ENCODE results near the gene NCOA7. TPM values are rescaled to one million over a fixed set of nuclear protein-coding genes. Genes with fewer than 3 reads are reported as not detected.

Gene NCOA7
- 21.6 and 52.7 TPM in 2 replicates for total RNA-seq

DNA sequence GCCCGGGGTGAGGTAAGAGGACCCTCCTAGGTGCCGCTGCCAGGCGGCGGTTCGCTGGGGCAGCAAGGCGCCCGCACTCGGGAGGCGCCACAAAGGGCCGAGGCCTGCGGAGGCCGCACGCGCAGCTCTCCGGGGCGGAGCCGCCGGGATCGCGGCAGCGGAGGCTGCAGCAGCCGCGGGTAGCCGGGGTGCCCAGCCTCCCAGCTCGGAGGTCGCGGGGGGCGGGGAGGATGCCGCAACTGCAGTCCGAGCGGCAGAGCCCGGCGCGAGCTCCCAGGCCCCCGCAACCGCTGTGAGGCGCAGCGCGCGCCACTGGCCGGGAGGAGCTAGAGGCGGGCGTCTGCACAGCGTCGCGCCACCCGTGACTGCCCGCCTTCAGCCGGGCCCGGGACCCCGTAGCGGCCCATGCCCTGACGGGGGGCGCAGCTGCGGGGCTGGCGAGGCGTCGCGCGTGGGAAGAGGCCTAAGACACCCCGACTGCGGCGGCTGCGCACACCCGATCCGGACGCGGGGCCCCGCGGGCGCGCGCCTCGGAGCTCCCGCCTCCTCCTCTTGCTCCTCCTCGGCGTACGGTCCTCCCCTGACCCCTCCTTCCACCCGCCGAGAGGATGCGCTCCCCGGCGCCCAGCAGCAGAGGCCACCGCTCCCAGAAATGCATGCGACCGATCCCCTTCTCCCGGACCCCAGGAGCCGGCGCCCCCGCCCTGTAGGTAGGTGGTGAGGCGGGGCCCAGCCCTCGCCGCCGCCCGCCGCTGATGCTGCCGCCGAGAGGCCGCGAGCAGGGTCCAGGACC is at the start of gene NCOA7:
TSS of gene NCOA7 (plus strand) at position 603 of the 793 bp plus-strand sequence. CDS start 24,395 bp downstream, outside the sequence.
- TF ChIP-seq, protein P1, sequence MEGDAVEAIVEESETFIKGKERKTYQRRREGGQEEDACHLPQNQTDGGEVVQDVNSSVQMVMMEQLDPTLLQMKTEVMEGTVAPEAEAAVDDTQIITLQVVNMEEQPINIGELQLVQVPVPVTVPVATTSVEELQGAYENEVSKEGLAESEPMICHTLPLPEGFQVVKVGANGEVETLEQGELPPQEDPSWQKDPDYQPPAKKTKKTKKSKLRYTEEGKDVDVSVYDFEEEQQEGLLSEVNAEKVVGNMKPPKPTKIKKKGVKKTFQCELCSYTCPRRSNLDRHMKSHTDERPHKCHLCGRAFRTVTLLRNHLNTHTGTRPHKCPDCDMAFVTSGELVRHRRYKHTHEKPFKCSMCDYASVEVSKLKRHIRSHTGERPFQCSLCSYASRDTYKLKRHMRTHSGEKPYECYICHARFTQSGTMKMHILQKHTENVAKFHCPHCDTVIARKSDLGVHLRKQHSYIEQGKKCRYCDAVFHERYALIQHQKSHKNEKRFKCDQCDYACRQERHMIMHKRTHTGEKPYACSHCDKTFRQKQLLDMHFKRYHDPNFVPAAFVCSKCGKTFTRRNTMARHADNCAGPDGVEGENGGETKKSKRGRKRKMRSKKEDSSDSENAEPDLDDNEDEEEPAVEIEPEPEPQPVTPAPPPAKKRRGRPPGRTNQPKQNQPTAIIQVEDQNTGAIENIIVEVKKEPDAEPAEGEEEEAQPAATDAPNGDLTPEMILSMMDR (IDR thresholded peaks at IDR 0.05; ENCODE audit: insufficient read depth, low read depth, low read length): no peak
- peak within 1 kb of the TSS; percentile 87 for H3K4me3 ChIP-seq (ENCODE audit: low read depth, low read length)
- peak; percentile 65 for DNase-seq (ENCODE audit: low read depth)

GRCh38 chr6:125741336-125741735 is 49.4 kb upstream of the NCOA7 start:
- TF ChIP-seq, protein P1 (IDR thresholded peaks at IDR 0.05; ENCODE audit: insufficient read depth, low read depth, low read length): no peak
- H3K4me3 ChIP-seq (ENCODE audit: low read depth, low read length): no peak overlapping the region
- no peak for DNase-seq (ENCODE audit: low read depth)

DNA sequence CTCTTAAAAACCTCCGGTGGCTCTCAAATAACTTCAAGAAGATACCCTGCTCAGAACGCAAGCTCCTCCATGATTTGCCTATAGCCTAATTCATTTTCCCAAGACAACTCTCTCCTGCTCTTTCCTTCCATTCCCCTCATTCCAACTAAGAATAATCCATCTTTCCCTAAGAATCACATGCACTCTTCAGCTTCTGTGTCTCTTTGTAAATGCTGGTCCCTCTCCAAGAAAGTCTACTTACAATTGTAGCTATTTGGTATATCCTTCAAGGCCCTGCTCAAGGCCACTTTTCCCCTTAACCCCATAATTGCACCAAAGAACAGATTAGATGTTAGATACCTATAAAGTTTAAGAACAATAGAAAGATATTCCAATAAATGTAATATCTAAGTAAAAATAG is 48.7 kb upstream of the NCOA7 start:
- TF ChIP-seq, protein P1 (IDR thresholded peaks at IDR 0.05; ENCODE audit: insufficient read depth, low read depth, low read length): no peak
- no peak for DNase-seq (ENCODE audit: low read depth)
- H3K4me3 ChIP-seq (ENCODE audit: low read depth, low read length): no peak overlapping the region

GRCh38 chr6:125742464-125743120 is 48.2 kb upstream of the NCOA7 start:
- TF ChIP-seq, protein P1 (IDR thresholded peaks at IDR 0.05; ENCODE audit: insufficient read depth, low read depth, low read length): no peak
- no peak for DNase-seq (ENCODE audit: low read depth)
- no peak overlapping the region for H3K4me3 ChIP-seq (ENCODE audit: low read depth, low read length)

- no peak for DNase-seq (ENCODE audit: low read depth)
- TF ChIP-seq, protein P1 (IDR thresholded peaks at IDR 0.05; ENCODE audit: insufficient read depth, low read depth, low read length): no peak
- H3K4me3 ChIP-seq (ENCODE audit: low read depth, low read length): no peak overlapping the region
These were observed 47.2 kb upstream of the NCOA7 start for GRCh38 chr6:125743604-125744003.

DNA sequence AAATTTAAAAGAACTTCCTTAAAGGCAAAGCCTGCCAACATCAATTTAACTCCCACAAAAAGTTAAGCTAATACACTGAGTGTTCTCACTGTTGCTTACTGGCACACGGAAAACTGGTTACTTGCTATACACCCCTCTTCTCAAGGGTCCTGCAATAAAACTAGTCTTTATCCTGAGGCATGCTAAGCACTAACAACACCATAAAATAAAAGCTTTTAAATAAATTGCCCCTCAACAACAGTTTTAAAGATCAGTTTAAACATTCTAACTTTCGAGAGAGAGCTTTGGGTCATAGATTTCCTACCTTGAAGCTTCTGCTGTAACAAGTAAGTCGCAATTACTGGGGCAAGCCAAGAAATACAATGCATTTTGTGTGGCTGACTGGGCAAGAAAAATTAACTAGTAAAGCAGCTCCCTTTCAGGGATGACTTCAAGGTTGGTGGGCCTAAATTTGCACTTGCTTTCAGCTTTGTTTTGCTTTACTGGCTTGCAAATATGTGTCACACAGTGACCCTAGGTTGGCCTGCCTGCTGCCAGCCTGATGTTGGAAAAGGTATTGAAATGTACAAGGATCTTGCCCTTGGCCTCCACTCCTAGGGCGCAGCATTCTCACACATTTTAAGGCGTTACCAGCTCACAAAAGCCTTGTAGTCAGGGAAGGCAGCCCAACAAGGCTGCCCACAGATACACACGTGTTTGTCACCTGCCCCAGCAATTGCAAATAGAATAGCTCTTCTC is 45.3 kb upstream of the NCOA7 start:
- no peak overlapping the region for H3K4me3 ChIP-seq (ENCODE audit: low read depth, low read length)
- TF ChIP-seq, protein P1 (IDR thresholded peaks at IDR 0.05; ENCODE audit: insufficient read depth, low read depth, low read length): no peak
- no peak for DNase-seq (ENCODE audit: low read depth)

All from fibroblast of villous mesenchyme (primary cell).